GM20431 (cell line): ENCODE data around the gene THOC1.

Experiments used
- in situ Hi-C: fragments of 300-500 bp; cut with MseI, MboI; formaldehyde crosslinking; loops from one replicate; pipeline ENCODE4 v1.15.0; 2020; ENCODE audit warnings: low sequenced_read_pairs; ENCODE audit not compliant: unreplicated experiment

Gene THOC1

DNA sequence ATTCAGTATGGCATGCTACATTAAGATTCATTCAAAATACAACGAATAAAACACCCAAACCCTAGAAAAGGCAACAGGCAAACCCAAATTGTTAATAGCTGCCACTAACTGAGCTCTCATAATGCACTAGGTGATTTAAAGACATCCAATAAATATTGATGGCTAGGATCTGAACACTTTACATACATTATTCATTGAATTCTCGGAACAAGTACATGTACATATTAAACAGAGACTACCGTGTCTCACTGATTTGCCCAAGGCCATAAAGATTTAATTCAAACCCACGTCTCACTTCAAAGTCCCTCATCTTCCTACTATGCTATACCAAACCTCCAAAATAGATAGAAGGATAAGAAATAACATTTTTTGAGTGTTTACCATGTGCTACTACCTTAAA is 42.1 kb downstream of the THOC1 start:
- in situ Hi-C loops: no loop called here

DNA sequence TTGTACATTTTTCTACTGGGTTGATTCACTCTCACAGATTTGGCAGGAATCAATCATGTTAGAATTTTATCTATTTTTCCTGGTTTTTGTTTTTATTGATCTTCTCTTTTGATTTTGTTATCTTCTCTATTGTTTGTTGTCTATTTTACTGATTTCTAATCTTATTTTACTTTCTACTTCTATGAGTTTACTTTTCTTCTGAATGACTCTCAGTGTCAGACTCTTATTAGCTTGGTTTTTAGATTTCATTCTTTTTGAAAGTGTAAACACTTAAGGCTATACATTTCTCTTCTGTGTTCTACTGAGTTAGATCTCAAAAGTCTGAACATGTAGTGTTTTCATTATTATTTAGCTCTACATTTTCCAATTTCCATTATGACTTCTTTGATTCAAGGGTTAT is 47.1 kb downstream of the THOC1 start:
- in situ Hi-C loops: no loop called here

- in situ Hi-C loops: no loop called here
These were observed 50.1 kb downstream of the THOC1 start for GRCh38 chr18:217532-218336.

- in situ Hi-C loops: no loop called here
These were observed 52.3 kb downstream of the THOC1 start for GRCh38 chr18:215448-216010.

DNA sequence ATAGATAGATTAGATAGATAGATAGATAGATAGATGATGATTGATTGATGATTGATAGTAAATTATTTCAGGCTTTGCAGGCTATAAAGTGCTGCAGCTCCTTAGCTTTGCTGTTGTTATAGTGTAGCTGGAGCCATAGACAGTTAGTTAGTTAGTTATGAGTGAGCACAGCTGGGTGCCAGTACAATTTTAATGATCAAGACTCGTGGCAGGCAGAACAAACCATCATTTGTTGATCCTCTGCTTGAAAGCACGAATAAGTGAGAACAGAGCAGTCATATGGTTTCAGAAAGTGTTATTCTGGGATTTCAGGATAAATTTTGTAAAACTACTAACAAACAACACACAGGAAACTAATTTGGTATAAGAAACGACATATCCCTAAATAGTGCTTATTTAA is 53.9 kb downstream of the THOC1 start:
- in situ Hi-C loops: no loop called here

DNA sequence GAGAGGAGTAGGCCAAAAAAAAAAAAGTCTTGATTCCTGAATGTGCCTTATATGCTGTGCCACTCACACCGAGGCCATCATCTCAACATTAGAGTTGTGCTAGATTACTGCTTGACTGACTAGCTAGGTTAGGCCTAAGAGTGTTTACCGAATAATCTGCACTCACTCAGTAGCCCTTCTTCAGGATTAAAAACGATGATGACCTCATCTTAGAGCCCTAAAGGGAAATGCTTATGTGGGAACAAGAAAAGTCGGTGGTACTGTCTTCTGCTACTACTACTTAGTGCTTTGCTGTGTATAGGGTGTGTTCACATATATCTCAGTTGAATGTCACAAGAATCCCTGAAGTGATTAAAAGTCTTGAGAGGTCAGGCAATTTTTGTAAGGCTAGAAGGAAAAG is 54.3 kb downstream of the THOC1 start:
- in situ Hi-C loops: no loop called here

- in situ Hi-C loops: no loop called here
These were observed 55.1 kb downstream of the THOC1 start for GRCh38 chr18:212780-213179.

DNA sequence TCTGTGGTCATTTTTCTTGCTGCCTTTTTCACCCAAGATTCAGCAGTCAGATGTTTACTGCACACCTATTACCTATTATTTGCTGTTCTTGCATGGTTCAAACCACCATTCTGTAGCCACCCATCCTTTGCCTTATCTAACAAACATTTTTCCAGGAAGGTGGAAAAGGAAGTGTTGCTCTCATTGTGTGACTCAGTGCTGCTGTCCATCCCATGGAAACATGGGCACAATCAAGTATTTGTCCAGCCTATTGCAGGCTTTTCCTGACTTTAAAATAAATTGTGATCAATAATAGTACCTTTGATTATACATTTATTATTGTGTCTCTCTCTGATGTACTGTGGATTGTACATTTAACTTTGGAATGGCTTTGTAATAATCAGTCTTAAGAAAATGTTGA is 56.3 kb downstream of the THOC1 start:
- in situ Hi-C loops: no loop called here

DNA sequence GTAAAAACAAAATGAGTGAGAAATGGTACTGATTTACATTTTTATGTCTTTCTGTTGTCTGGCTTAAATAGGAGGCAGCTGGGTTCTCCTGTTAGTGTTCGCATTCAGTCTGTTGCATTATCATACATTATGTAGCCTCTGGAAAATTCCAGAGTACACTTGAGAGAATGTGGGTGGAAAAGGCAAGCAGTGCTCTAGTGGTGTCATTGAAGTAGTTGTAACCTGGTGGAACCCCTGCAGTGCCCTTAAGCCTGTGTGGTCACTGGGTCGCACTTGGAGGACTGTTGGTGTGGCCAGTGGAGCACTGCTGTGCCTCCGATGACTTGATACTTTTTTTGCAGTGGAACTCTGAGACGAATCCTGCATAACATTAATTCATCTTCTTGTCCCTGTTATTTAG is 57.1 kb downstream of the THOC1 start:
- in situ Hi-C loops: no loop called here

GRCh38 chr18:210075-210474 is 57.8 kb downstream of the THOC1 start:
- in situ Hi-C loops: no loop called here

DNA sequence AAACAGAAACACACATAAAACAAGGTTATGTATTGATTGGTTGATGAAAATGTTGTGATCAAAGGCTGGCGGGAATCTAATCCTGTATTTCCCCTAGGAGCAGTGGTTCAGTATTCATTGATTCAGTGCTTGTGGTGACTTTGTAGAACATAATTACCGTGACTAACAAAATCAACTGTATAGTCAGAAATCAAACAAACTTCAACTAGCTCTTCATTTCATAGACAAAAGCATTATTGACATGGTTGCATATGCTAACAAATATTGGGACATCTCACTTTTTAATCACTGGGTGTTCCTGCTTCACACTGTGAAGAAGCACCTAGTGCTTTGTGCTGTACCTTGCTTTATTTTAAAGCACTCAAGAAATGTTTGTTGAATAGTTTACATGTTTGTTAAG is 68.1 kb downstream of the THOC1 start:
- in situ Hi-C loops: no loop called here

- in situ Hi-C loops: no loop called here
These were observed 68.6 kb downstream of the THOC1 start for GRCh38 chr18:199214-199613.

GRCh38 chr18:195651-196050 is 72.2 kb downstream of the THOC1 start:
- in situ Hi-C loops: no loop called here

- in situ Hi-C loops: no loop called here
These were observed 75.0 kb downstream of the THOC1 start for GRCh38 chr18:192801-193200.

DNA sequence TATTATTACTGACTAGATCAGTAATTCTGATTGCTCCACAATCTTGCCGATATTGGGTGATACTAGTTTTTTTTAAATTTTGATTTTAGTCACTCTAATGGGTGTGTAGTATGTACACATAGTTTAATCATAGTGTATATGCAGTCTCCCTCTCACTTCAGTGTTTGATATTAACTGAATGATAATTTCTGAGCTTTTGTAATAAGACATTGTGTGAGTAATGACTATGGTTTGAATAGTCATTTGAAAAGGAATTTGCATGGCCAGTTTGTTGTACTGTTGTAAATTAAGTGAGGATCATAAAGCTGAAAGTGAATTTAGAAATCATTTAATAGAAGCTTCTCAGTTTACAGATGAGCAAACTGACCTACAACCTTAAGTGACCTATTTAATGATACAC is 76.1 kb downstream of the THOC1 start:
- in situ Hi-C loops: no loop called here

DNA sequence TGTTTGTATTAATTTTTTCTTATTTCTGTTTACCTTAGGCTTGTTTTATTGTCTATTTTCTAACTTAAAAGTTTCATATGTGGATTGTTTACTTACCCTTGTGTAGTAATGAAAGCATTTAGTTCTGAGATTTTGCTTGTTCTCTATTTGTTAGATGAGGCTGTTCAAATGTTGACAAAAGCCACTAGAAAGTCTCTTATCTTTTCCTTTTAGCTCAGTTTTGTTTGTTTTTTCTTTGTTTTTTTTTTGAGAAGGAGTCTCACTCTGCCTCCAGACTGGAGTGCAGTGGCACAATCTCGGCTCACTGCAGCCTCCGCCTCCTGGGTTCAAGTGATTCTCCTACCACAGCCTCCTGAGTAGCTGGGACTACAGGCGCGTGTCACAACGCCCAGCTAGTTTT is 78.6 kb downstream of the THOC1 start:
- in situ Hi-C loops: no loop called here

DNA sequence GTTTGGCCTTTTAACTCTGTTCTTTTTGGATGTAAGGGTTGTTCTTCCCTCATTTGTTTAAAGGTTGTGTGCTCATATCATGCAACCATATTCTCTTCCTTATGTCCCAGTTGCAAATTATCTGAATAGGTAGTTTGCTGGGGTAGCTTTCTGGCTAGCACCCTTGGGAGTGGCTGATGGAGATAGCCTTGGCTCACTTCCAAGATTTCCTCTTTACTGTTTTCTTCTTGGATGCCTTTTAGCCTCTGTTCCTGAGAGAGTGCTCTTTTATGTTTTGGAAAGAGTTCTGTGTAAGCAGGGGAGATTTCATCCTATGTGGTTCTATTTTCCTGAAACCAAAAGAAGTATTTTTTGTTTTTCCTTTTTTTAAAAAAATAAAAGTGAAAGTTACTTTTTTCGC is 84.1 kb downstream of the THOC1 start:
- in situ Hi-C loops: no loop called here

- in situ Hi-C loops: no loop called here
These were observed 86.1 kb downstream of the THOC1 start for GRCh38 chr18:181711-182110.

DNA sequence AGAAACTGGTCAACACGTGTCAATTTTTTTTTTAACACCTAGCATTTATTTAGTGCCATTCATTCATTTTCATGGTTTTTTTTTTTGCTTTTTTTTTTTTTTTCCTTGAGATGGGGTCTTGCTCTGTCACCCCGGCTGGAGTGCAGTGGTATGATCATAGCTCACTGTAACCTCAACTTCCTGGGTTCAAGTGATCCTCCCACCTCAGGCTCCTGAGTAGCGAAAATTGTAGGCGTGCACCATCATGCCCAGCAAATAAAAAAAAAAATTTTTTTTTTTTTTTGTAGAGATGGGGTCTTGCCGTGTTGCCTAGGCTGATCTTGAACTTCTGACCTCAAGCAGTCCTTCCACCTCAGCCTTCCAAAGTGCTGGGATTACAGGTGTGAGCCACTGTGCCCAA is 88.3 kb downstream of the THOC1 start:
- in situ Hi-C loops: no loop called here

GRCh38 chr18:172361-172760 is 95.5 kb downstream of the THOC1 start:
- in situ Hi-C loops: no loop called here
